ENCODE measurements around the gene CDK17.
"Not testable (repeated sequence)": the region's sequence is repeated elsewhere in the genome, so short reads cannot be mapped to it uniquely, and the experiment has no call there.

The CDK17 gene

DNA sequence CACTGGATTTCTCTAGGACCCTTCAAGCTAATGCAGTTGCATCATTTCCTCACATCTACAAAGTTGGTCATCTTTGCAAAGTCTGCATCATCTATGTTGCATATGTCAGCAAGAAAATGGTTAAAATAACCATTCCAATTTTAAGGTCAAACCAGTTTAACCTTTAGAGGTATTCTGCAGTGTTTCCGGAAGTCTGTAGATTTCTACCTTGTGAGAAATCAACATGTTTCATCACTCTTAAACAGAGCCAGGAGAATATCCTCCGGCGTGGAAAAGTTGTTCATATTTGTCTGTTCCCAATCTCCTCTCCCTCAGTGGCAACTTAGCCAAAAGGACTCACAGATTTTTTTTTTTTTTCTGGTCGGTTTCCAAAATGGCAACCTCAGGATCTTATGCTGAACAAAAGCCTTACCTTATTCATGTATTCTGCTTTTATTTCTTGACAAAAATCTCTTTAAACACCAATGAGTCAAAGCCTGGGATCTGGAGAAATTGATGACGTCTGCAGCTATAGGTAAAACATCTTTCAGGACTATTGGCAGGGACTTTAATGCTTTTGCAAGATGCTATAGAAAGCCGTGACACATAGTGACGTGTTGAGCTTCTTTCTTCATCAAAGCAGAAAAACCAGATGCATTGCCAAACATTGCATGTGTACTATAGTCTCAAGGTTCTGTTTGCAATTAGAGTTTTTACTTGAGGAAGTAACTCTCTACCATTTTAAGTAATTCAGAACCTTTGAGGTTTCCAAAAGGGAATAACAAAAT is 16.0 kb upstream of the CDK17 start:
- no peak for DNase-seq

- DNase-seq = no peak
Measured at GRCh38 chr12:96414637-96415036, 14.4 kb upstream of the CDK17 start.

DNA sequence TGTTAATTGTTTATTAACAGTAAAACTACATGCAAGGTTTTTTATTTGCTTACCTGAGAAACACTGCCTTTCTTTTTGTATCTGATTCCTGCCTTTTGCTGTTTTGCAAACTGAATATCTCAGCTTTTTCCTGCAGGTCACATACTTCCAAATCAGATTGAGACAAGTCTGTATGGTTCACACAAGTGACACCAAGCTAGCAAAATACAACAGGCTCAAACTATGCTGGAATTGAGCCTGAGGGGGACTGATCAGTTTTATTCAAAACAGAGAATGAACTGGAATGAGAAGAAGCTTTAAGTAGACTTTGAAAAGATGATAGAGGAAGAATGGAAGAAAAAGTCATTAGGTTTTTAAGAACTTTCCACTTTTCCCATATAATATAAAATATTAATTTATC is 12.2 kb upstream of the CDK17 start:
- no peak for DNase-seq

- DNase-seq = no peak
Measured at GRCh38 chr12:96409731-96410130, 9.5 kb upstream of the CDK17 start.

DNA sequence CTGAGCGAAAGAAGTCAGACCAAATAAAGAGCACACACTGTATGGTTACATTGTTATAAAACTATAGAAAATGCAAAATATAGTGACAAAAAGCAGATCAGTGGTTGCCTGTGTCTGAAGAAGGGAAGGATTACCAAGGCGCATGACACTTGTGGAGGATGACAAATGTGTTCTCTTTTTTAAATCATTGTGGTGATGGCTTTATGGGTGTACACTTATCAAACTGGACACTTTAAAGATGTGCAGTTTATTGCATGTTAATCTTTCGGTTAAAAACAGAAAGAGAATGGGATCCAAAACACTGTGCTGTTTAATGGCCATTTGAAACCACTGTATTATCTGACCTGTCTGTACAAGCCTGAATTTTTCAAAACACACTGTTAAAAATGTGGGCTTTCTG is 8.8 kb upstream of the CDK17 start:
- no peak for DNase-seq

DNA sequence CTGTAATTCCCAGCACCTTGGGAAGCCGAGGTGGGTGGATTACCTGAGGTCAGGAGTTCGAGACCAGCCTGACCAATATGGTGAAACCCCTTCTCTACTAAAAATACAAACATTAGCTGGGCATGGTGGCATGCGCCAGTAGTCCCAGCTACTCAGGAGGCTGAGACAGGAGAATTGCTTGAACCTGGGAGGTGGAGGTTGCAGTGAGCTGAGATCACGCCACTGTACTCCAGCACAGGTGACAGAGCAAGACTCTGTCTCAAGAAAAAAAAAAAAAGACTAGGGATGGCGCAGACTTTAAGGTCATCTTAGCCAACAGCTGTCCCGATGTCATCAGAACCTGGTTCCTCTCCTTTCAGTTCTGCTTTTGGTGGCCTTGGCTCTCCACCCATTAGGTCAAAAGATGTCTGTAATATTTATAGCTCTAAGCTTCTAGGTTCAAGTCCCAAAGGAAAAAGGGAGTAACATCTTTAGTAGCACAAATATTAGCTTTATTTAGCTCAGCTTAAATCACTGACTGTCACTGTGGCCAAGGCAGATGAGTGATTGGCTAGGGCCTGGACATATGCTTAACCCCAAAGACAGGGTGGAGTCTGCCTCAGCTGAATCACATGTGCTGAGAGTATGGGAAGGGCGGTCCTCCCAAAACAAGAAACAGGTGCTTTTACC is 7.3 kb upstream of the CDK17 start:
- DNase-seq = not testable (repeated sequence)

GRCh38 chr12:96404696-96405095 is 4.5 kb upstream of the CDK17 start:
- DNase-seq = no peak

GRCh38 chr12:96403870-96404269 is 3.6 kb upstream of the CDK17 start:
- no peak for DNase-seq

DNA sequence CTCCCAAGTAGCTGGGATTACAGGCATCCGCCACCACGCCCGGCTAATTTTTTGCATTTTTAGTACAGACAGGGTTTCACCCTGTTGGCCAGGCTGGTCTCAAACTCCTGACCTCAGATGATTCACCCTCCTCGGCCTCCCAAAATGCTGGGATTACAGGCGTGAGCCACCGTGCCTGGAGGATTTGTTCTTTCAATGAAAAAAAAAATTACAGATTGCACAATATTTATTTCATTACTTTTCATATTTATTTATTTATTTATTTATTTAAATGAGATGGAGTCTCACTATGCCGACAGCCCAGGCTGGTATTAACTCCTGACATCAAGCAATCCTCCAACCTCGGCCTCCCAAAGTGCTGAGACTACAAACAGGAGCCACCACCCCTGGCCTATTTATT is 2.3 kb upstream of the CDK17 start:
- DNase-seq = not testable (repeated sequence)

DNA sequence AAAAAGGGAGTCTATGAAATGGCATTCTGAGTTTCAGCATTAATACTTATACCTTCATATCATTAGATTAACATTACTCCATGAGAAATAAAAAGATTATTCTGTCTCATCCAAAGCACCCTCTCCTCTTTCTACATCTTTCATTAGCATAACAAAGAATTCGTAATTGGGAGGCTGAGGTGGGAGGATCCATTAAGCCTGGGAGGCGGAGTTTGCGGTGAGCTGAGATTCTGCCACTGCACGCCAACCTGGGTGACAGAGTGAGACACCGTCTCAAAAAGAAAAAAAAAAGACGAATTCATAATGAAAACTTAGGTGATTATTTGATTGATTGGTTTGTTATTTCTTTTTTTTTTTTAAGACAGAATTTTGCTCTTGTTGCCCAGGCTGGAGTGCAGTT is 1.8 kb upstream of the CDK17 start:
- DNase-seq = no peak

GRCh38 chr12:96401076-96401871 is 1.0 kb upstream of the CDK17 start:
- peak; percentile 39 for DNase-seq

- DNase-seq = no peak
Measured at GRCh38 chr12:96400631-96401075, 414 bp upstream of the CDK17 start.

GRCh38 chr12:96399120-96399918 is 920 bp downstream of the CDK17 start:
- DNase-seq = peak; percentile 77

DNA sequence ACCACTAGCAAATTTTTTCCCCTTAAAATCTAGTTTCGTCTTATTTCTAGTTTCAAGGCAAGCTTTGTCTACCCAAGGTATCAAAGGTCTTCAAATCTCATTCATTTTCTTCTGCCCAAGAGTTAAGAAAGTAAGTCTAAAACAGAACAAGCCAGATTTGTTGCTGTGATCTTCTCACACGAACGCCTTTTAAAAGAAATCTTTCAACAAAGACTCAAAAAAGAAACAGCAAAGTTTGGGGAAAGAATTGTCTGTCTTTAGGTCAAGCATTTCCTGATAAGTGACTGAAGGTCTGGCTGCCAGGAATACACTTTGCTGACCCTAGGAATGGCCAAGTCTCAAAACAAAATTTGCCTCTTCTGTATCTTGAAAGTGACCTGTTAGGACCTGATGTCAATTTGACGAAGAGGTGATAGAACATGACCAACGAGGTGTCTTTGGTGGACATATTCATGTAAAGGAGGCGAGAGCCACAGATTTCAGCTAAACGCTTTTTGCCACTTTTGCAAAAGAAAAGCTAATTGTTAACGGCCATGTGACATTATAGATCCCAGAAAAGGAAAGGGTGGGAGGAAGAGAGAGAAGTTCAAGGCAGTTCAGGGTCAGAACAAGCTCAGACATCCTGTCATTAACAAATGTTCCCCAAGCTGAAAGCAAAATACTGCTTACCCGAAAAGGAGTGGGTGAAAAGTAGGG is 1.7 kb downstream of the CDK17 start:
- no peak for DNase-seq

- DNase-seq = no peak
Measured at GRCh38 chr12:96397756-96398423, 2.3 kb downstream of the CDK17 start.

DNA sequence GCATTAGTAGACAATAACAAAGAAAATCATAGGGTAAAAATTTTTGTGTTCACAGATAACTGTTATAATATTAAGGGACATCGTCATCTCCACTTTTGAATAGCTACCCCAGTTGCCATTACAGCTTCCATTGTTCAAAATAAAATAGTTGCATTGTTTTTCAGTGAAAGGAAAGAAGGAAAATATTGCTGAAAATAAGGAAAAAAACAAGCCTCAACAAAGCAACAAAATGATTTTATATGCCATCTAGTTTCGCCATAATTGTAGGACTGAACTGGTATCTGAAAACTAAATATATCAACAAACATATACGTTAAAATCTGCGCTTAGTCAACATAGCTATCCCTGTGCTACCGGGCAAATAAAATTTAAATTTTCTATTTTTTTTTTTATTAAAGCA is 3.3 kb downstream of the CDK17 start:
- no peak for DNase-seq

DNA sequence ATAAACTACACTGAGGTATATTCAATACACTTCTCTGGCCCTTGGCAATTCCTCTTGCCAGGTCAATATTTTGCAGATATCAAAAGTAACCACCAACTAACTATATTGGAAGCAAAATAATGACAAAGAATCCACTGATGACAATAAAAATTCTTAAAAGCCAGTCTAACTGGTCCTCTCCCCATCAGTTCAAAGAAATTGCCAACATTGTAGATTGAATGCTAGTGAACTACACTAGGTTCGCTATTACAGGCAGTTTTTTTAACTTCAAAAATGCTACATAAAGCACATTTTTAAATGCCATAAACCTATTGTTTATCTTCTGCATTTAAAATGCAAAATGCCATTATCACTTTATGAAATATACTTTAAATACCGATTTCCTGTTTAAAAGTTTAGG is 4.0 kb downstream of the CDK17 start:
- no peak for DNase-seq

- DNase-seq = no peak
Measured at GRCh38 chr12:96395236-96395635, 5.0 kb downstream of the CDK17 start.

DNA sequence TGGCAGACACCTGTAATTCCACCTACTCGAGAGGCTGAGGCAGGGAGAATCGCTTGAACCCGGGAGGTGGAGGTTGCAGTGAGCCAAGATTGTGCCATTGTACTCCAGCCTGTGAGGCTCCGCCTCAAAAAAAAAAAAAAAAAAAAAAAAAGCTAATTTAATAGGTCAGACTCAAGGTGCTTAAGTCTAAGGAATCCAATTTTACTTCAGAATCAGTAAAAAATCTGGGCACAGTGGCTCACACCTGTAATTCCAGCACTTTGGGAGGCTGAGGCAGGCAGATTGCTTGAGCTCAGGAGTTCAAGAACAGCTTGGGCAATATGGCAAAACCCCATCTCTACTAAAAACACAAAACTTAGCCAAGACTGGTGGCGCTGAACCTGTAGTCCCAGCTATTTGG is 7.0 kb downstream of the CDK17 start:
- not testable (repeated sequence) for DNase-seq

DNA sequence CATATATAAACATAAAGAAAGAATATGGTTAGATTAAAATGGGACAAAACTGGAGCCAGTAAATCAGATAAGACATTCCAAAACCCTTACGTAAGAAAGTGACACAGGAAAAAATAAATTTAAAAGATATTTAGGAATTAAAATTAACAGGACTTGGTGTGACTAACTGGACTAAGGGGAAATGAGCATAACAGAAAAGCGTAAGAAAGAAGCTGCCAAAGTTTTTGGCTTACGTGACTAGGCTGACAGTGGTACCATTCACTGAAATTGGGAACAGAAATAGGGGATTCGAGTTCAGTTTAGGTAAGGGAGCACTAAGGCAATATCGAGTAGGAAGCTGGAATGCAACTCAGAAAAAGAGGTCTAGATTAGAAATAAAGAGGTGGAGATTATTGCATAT is 7.8 kb downstream of the CDK17 start:
- no peak for DNase-seq

DNA sequence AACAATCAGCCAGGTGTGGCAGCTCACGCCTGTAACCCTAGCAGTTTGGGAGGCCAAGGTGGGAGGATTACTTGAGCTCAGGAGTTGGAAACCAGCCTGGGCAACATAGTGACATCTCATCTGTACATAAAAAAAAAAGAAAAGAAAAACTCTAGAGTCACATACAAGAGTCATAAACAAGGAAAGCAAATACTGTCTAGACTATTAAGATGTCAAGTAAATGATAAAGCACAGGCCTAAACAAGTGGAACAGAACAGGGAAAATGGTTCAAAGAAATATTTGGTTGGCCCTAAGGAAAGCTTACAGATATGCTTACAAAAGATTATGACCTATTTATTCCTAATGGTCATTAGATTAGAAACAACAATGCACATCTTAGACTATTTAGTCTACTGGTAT is 12.3 kb downstream of the CDK17 start:
- DNase-seq = no peak

- DNase-seq = no peak
Measured at GRCh38 chr12:96386794-96387193, 13.4 kb downstream of the CDK17 start.
